Pancreas (tissue), 10 donors: Measurements from ENCODE around the gene NEDD9. TPM values are rescaled to one million over a fixed set of nuclear protein-coding genes. Genes with fewer than 3 reads are reported as not detected.

ENCODE experiments used
- ATAC-seq, 4 donors: fragments of 200-7000 bp; cut with Tn5 transposase; one replicate each; pipeline versions ENCODE4 v1.8.0 to v1.9.1; 2020; ENCODE audit warnings: mild to moderate bottlenecking in 4 of 4, moderate library complexity in 4 of 4
- DNase-seq, 6 donors: peaks; one replicate each; pipeline ENCODE4 v3.0.0-alpha.2; 2020
- FAIRE-seq: peaks from 2 replicates; lab custom pipeline; 2012; peaks lifted over from hg19 to GRCh38; lab: Jason Lieb, UNC
- H3K27ac ChIP-seq, 4 donors: fragments of 200-600 bp; sonication (generic); 1 replicate in 3 of 4; 2 replicates in 1 of 4; pipeline versions ENCODE4 v1.5.0 to v1.8.0; 2020
- H3K27me3 ChIP-seq, 4 donors: fragments of 200-600 bp; one replicate each; pipeline ENCODE4 v1.8.0; 2021
- H3K36me3 ChIP-seq, 3 donors: fragments of 200-600 bp; sonication (generic) in 1 of 3; one replicate each; pipeline versions ENCODE4 v1.5.0 to v1.8.0; 2020 to 2021
- H3K4me1 ChIP-seq, 3 donors: fragments of 200-600 bp; one replicate each; pipeline ENCODE4 v1.8.0; 2021
- H3K4me3 ChIP-seq, 4 donors: fragments of 200-600 bp; sonication (generic) in 2 of 4; one replicate each; pipeline versions ENCODE4 v1.5.0 to v1.8.0; 2020 to 2021
- H3K9me3 ChIP-seq, 4 donors: fragments of 200-600 bp; one replicate each; pipeline ENCODE4 v1.8.0; 2021
- CTCF ChIP-seq, 4 donors: fragments of 200-600 bp; sonication (generic) in 3 of 4; IDR thresholded peaks; one replicate each; pipeline versions ENCODE4 v1.5.0 to v1.8.0; 2021; ENCODE audit warnings: antibody characterized with exemption in 4 of 4
- WGBS, 2 donors: extraction: QIAGEN DNeasy Blood & Tissue Kit; methylation state at CpG; one replicate each; pipeline ENCODE4 v1.1.7; 2013; 5-methylcytosine and 5-hydroxymethylcytosine counted together
- intact Hi-C, 3 donors: fragments of 100-400 bp; cut with DNase I; formaldehyde crosslinking; loops; one replicate each; pipeline versions ENCODE4 v1.11.1 to v1.14.2; 2022
- polyA plus RNA-seq, 2 donors: library from polyadenylated mRNA; stranded (reverse); fragments of 200-250 nt; gene quantifications; one replicate each; pipeline ENCODE4 v1.2.3, GENCODE V29; 2013
- total RNA-seq, 6 donors: library from RNA; stranded (reverse); fragmentation: NEBNext Ultra II Directional in 4 of 6; extraction: Animal tissue kit (Norgen Biotek cat#: 25700) in 4 of 6; gene quantifications; one replicate each; pipeline versions ENCODE4 v1.2.1 to v1.2.4, GENCODE V29; 2021 to 2023
- donor health status: healthy with polysubstance abuse.
- donor health status: DM: no; HTN: no; CAD: no; lungs with moderate emphysema.
- donor health status: DM: no; HTN: no; CAD: no.
- donor health status: control.
- donor health status: control.
- donor health status: Bipolar disorder and iron deficiency.
- donor health status: DM: yes; HTN: yes; CAD: no.
- donor health status: DM: no; HTN: no; CAD: no.
- donor health status: DM: no; HTN: no; CAD: no.
- donor health status: DM: yes; HTN: yes; CAD: no.

The NEDD9 gene
- total and polyA plus RNA-seq, 8 donors, result 4.8 to 13.2 (median 8.3) TPM

- WGBS, 2 donors, result 86 to 89% methylated on average over 6 of the region's 6 CpGs
- TF ChIP-seq CTCF (IDR thresholded peaks at IDR 0.05), result no peak
- Histone ChIP-seq H3K4me3 (no peak overlapping the region), H3K27me3 (no peaks in the 10 kb centered on the region), H3K27ac (peak overlapping the region in 1 of 4 donors; percentile 42), H3K4me1 (peaks cover 1 to 8% (median 6%) of the 10 kb centered on the region in 3 donors), H3K36me3 (no peaks in the 10 kb centered on the region), H3K9me3 (no peaks in the 10 kb centered on the region)
- FAIRE-seq (no peak), DNase-seq (no peak), ATAC-seq (no peak)
- intact Hi-C loops, result no loop called here
Measured at GRCh38 chr6:11264100-11264499, 31.6 kb upstream of the NEDD9 start.

GRCh38 chr6:11263291-11263775, 30.9 kb upstream of the NEDD9 start:
- FAIRE-seq (no peak), ATAC-seq (peak; percentile 68 to 91 (median 88)), DNase-seq (peak in 4 of 6 donors; percentile 47 to 63 (median 52))
- TF ChIP-seq CTCF (IDR thresholded peaks at IDR 0.05), result no peak
- H3K4me3 ChIP-seq, result no peak overlapping the region
- H3K36me3 ChIP-seq, result no peaks in the 10 kb centered on the region
- no peaks in the 10 kb centered on the region for H3K9me3 ChIP-seq
- intact Hi-C loops, result no loop called here
- H3K27me3 ChIP-seq, result no peaks in the 10 kb centered on the region
- WGBS, 2 donors, result 32 to 38% methylated on average over 5 of the region's 5 CpGs
- H3K4me1 ChIP-seq, result peaks cover 5 to 8% (median 6%) of the 10 kb centered on the region in 3 donors
- H3K27ac ChIP-seq, result peak overlapping the region in 2 of 4 donors; percentile 42 to 66

DNA sequence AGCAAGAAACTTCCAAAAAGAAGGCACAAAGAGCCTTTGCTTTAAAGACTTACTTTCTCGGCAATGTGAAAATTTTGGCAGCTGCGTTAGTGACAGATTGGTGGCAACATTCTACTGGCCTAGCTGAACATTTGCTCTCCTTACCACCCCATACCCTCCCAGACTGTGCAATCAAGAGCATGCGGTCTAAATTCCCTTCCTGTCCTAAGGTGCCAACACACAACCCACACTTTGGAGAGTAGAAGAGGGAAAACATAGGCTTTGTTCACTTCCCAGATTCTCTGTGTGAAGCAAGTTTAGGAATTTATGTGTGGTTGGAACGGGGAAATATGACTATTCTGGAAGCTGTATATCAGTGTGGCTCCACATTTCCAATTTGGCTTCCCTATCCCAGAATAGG, 29.8 kb upstream of the NEDD9 start:
- intact Hi-C loops, result no loop called here
- no peak for DNase-seq
- peaks cover 5 to 8% (median 6%) of the 10 kb centered on the region in 3 donors for H3K4me1 ChIP-seq
- no peak for FAIRE-seq
- no peak overlapping the region for H3K27ac ChIP-seq
- H3K36me3 ChIP-seq, result no peaks in the 10 kb centered on the region
- no peaks in the 10 kb centered on the region for H3K9me3 ChIP-seq
- no peak overlapping the region for H3K4me3 ChIP-seq
- WGBS, 2 donors, result 70 to 81% methylated on average over 4 of the region's 4 CpGs
- no peaks in the 10 kb centered on the region for H3K27me3 ChIP-seq
- peak in 1 of 4 donors; percentile 15 for ATAC-seq
- TF ChIP-seq CTCF (IDR thresholded peaks at IDR 0.05), result no peak

GRCh38 chr6:11260249-11261038, 28.0 kb upstream of the NEDD9 start:
- FAIRE-seq (no peak), DNase-seq (no peak), ATAC-seq (no peak)
- intact Hi-C loops, result no loop called here
- H3K36me3 ChIP-seq, result no peaks in the 10 kb centered on the region
- no peaks in the 10 kb centered on the region for H3K27me3 ChIP-seq
- 86 to 90% methylated on average over 4 of the region's 4 CpGs for WGBS, 2 donors
- H3K27ac ChIP-seq, result no peak overlapping the region
- no peaks in the 10 kb centered on the region for H3K9me3 ChIP-seq
- peaks cover 5 to 8% (median 6%) of the 10 kb centered on the region in 3 donors for H3K4me1 ChIP-seq
- no peak for TF ChIP-seq CTCF (IDR thresholded peaks at IDR 0.05)
- H3K4me3 ChIP-seq, result no peak overlapping the region
